ENCODE results near the gene OBSCN. TPM values are rescaled to one million over a fixed set of nuclear protein-coding genes. Genes with fewer than 3 reads are reported as not detected.
A peak's percentile ranks its signal among the peaks of the same experiment; 100 is the strongest.

The OBSCN gene
- total and polyA plus RNA-seq, 12 donors = 0.90 to 18.0 (median 5.9) TPM

DNA sequence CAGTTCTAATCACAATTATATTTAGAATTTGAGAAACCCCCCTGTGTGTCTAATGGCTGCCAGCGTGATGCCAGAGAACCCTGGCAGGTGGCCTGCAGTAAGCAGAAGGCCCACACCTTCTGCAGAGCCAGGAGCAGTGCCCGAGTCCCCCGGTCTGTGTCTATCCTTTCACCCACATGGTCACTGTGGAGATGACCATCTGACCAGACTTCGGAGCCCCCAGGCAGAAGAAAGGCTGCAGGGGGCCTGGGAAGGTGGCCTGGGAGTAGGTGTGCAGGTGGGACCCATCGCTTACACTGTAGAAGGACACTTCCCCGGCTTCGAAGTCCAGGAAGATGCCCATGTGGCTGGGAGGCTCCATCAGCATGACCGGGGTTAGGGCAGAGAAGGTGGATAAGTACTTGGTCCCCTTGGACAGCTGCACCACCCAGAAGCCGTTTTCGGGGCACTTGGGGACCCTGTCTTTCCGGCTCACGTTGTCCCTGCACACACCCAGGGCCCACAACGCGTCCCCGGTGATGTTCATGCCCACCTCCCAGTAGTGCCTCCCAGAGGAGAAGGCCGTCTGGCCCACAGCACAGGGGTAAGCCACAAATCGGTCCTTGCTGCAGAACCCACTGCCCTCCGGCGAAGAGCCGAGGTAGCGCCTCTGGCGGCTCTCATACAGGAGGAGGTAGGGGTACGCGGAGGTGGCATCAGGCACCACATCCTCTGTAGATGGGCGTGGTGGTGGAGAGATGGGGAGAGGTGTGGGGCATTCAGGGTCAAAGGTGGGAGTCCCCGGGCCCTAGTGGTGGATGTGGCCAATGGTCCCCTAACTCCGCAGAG lies 200.4 kb downstream of the OBSCN start:
- H3K36me3 ChIP-seq (replicated peaks in 1 of 2) = no peaks in the 10 kb centered on the region
- TF ChIP-seq, protein P1, sequence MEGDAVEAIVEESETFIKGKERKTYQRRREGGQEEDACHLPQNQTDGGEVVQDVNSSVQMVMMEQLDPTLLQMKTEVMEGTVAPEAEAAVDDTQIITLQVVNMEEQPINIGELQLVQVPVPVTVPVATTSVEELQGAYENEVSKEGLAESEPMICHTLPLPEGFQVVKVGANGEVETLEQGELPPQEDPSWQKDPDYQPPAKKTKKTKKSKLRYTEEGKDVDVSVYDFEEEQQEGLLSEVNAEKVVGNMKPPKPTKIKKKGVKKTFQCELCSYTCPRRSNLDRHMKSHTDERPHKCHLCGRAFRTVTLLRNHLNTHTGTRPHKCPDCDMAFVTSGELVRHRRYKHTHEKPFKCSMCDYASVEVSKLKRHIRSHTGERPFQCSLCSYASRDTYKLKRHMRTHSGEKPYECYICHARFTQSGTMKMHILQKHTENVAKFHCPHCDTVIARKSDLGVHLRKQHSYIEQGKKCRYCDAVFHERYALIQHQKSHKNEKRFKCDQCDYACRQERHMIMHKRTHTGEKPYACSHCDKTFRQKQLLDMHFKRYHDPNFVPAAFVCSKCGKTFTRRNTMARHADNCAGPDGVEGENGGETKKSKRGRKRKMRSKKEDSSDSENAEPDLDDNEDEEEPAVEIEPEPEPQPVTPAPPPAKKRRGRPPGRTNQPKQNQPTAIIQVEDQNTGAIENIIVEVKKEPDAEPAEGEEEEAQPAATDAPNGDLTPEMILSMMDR (IDR thresholded peaks at IDR 0.05) = no peak
- no peak for TF ChIP-seq POLR2A (IDR thresholded peaks at IDR 0.05)
- peak in 2 of 7 donors; percentile 13 to 50 for DNase-seq
- H3K27me3 ChIP-seq = no peaks in the 10 kb centered on the region
- H3K4me1 ChIP-seq (replicated peaks in 1 of 2) = peaks cover 22 to 36% of the 10 kb centered on the region in 2 donors
- 94 to 99% (median 97%) methylated on average over 18 to 27 of the region's 27 CpGs for WGBS, 4 donors
- no peak overlapping the region for H3K4me3 ChIP-seq
- no peak overlapping the region for H3K27ac ChIP-seq
- H3K9me3 ChIP-seq (replicated peaks in 1 of 3) = no peaks in the 10 kb centered on the region
- intact Hi-C loops (cut with DNase I) = no loop called here

DNA sequence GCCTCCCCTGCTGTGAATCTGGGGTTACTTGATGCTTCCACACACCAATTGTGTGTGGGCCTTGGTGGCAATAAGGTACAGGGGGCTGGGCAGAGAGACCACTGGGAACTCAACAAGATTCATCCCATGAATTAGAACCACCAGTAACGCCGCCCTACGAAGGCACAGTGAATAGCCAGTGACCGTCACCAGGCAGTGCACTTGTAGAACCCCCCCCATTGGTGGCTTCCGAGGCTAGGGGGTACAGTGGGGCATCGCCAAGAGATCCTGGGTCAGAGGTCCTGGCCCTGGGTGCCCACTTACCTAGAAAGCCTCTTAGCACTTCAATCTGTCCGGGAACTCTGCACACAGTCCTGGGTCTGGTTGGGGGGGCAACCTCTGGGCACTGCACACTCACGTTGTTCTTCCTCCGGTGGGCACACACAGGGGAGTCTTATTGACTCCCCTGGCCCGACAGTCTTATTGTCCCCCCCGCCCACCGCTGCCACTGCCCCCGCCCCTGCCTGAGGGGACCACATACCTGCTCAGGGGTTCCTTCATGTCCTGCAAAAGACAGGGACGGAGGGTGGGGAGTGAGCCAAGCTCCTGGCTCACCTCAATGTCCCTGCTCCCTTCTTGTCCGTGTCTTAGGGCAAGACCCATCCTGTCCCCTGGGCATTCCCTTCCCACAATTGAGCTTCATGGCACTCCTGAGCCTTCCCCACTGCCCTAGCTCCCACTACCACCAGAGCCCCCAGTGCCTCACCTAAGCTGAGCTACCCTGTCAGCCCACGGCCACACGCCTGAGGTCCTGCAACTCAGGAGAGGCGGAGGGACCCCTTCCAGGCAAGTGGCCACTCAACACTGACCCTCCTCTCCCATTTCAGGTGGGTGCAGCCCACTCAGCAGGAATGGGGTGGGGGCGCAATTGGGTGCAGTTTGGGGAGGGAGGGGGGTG lies 201.3 kb downstream of the OBSCN start:
- no peak overlapping the region for H3K4me3 ChIP-seq
- peak in 2 of 7 donors; percentile 12 to 45 for DNase-seq
- H3K27ac ChIP-seq = peak overlapping the region in 3 of 5 donors; percentile 13 to 44 (median 40)
- no peaks in the 10 kb centered on the region for H3K9me3 ChIP-seq (replicated peaks in 1 of 3)
- H3K27me3 ChIP-seq = no peaks in the 10 kb centered on the region
- peaks cover 20 to 27% of the 10 kb centered on the region in 2 donors for H3K4me1 ChIP-seq (replicated peaks in 1 of 2)
- 88 to 95% (median 92%) methylated on average over 7 to 19 of the region's 19 CpGs for WGBS, 4 donors
- no peak for TF ChIP-seq POLR2A (IDR thresholded peaks at IDR 0.05)
- TF ChIP-seq, protein P1 (IDR thresholded peaks at IDR 0.05) = no peak
- H3K36me3 ChIP-seq (replicated peaks in 1 of 2) = no peaks in the 10 kb centered on the region
- intact Hi-C loops (cut with DNase I) = no loop called here

DNA sequence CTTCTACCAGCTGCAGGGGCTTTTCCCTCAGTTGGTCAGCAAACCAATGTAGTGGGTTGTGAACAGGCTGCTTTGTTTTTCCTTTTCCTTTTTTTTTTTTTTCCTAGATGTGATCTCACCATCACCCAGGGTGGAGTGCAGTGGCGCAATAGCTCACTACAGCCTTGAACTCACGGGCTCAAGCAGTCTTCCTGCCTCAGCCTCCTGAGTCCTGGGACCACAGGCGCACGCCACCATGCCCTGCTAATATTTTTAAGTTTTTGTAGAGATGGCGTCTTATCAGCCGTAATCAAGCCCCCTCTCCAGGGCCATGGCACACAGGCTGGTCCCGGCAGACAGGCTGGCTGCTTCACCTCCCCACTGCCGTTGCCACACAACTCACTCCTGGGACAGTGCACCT lies 202.2 kb downstream of the OBSCN start:
- peak overlapping the region in 3 of 5 donors; percentile 13 to 44 (median 40) for H3K27ac ChIP-seq
- peaks cover 16 to 19% of the 10 kb centered on the region in 2 donors for H3K4me1 ChIP-seq (replicated peaks in 1 of 2)
- 56 to 76% (median 69%) methylated on average over 6 to 8 of the region's 8 CpGs for WGBS, 4 donors
- H3K36me3 ChIP-seq (replicated peaks in 1 of 2) = no peaks in the 10 kb centered on the region
- intact Hi-C loops (cut with DNase I) = no loop called here
- peak; percentile 51 to 86 (median 75) for DNase-seq
- H3K27me3 ChIP-seq = no peaks in the 10 kb centered on the region
- no peaks in the 10 kb centered on the region for H3K9me3 ChIP-seq (replicated peaks in 1 of 3)
- H3K4me3 ChIP-seq = no peak overlapping the region
- TF ChIP-seq, protein P1 (IDR thresholded peaks at IDR 0.05) = no peak
- TF ChIP-seq POLR2A (IDR thresholded peaks at IDR 0.05) = no peak

DNA sequence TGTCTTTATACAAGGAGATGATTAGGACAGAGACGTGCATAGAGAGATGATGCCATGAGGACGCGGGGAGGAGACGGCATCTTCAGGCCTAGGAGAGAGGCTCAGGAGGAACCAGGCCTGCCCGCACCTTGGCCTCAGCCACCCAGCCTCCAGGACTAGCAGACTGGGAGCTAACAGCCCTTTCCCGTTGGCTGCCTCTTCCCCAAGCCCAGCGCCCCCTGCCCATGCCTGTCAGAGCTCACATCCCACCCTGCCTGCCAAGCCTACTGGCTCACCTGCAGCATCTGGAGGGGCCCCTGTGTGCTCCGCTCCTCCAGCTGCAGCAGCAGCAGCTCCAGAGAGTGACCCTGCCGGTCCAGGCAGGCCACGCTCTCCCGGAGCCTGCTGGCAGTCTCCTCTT lies 202.8 kb downstream of the OBSCN start:
- H3K27ac ChIP-seq = no peak overlapping the region

More for the DNA sequence above, 202.8 kb downstream of the OBSCN start:
- no peaks in the 10 kb centered on the region for H3K9me3 ChIP-seq (replicated peaks in 1 of 3)
- H3K36me3 ChIP-seq (replicated peaks in 1 of 2) = no peaks in the 10 kb centered on the region
- 91 to 95% (median 93%) methylated on average over 9 to 11 of the region's 11 CpGs for WGBS, 4 donors
- no peak overlapping the region for H3K4me3 ChIP-seq
- no peak for DNase-seq
- H3K4me1 ChIP-seq (replicated peaks in 1 of 2) = peaks cover 10 to 12% of the 10 kb centered on the region in 2 donors
- TF ChIP-seq, protein P1 (IDR thresholded peaks at IDR 0.05) = no peak
- TF ChIP-seq POLR2A (IDR thresholded peaks at IDR 0.05) = no peak
- H3K27me3 ChIP-seq = peaks cover 3% of the 10 kb centered on the region
- intact Hi-C loops (cut with DNase I) = no loop called here

All from adrenal gland (tissue), 12 donors.